CD4-positive, alpha-beta T cell treated with Interleukin-6 for 4 hours (primary cell): Measurements from ENCODE around the gene GRK4.

Experiments used
- DNase-seq: peaks from one replicate; pipeline ENCODE4 v3.0.0-alpha.2; 2020; ENCODE audit warnings: mixed read lengths

GRK4 gene

DNA sequence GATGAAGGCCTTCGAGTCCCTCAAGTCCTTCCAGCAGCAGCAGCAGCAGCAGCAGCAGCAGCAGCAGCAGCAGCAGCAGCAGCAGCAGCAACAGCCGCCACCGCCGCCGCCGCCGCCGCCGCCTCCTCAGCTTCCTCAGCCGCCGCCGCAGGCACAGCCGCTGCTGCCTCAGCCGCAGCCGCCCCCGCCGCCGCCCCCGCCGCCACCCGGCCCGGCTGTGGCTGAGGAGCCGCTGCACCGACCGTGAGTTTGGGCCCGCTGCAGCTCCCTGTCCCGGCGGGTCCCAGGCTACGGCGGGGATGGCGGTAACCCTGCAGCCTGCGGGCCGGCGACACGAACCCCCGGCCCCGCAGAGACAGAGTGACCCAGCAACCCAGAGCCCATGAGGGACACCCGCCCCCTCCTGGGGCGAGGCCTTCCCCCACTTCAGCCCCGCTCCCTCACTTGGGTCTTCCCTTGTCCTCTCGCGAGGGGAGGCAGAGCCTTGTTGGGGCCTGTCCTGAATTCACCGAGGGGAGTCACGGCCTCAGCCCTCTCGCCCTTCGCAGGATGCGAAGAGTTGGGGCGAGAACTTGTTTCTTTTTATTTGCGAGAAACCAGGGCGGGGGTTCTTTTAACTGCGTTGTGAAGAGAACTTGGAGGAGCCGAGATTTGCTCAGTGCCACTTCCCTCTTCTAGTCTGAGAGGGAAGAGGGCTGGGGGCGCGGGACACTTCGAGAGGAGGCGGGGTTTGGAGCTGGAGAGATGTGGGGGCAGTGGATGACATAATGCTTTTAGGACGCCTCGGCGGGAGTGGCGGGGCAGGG is 111.7 kb downstream of the GRK4 start:
- peak; percentile 25 for DNase-seq

DNA sequence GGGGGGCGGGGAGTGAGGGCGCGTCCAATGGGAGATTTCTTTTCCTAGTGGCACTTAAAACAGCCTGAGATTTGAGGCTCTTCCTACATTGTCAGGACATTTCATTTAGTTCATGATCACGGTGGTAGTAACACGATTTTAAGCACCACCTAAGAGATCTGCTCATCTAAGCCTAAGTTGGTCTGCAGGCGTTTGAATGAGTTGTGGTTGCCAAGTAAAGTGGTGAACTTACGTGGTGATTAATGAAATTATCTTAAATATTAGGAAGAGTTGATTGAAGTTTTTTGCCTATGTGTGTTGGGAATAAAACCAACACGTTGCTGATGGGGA is 112.2 kb downstream of the GRK4 start:
- DNase-seq, result no peak

DNA sequence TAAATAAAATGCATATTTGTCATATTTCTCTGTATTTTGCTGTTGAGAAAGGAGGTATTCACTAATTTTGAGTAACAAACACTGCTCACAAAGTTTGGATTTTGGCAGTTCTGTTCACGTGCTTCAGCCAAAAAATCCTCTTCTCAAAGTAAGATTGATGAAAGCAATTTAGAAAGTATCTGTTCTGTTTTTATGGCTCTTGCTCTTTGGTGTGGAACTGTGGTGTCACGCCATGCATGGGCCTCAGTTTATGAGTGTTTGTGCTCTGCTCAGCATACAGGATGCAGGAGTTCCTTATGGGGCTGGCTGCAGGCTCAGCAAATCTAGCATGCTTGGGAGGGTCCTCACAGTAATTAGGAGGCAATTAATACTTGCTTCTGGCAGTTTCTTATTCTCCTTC is 114.4 kb downstream of the GRK4 start:
- DNase-seq, result no peak

DNA sequence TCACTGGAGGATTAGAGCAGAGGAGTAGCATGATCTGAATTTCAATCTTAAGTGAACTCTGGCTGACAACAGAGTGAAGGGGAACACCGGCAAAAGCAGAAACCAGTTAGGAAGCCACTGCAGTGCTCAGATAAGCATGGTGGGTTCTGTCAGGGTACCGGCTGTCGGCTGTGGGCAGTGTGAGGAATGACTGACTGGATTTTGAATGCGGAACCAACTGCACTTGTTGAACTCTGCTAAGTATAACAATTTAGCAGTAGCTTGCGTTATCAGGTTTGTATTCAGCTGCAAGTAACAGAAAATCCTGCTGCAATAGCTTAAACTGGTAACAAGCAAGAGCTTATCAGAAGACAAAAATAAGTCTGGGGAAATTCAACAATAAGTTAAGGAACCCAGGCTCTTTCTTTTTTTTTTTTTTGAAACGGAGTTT is 116.3 kb downstream of the GRK4 start:
- DNase-seq, result no peak

DNA sequence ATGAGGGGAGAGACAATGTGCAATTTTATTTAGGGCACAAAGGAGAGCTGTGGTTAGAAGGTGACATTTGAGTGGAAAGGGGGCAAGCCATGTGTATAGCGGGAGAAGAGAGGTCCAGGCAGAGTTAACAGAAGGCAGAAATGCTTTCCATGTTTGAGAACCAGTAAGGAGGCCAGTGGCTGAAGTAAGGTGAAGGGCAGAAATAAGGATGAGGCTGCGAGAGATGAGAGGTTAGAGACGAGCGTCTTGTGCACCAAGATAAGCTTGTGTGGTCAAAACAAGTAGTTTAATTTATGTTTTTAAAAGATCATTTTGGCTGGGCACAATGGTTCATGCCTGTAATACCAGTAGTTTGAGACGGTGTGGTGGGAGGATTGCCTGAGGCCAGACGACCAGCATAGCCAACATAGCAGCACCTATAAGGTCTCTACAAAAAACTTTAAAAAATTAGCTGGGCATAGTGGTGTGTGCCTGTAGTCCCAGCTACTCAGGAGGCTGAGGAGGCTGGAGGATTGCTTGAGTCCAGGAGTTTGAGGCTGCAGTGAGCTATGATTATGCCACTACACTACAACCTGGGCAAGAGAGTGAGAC is 119.6 kb downstream of the GRK4 start:
- DNase-seq, result no peak

DNA sequence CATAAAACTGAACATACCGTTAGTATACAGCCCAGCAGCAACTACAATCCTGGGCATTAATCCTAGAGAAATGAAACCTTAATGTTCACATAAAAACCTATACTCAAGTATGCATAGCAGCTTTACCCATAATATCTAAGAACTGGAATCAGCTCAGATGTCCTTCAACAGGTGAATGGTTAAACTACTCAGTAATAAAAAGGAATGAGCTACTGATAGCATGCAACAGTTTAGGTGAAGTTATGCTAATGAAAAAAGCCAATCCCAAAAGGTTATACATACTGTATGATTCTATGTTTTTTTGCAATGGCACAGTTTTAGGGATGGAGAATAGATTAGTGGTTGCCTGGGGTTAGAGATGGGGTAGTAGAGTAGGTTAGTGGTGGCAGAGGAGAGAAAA is 120.4 kb downstream of the GRK4 start:
- no peak for DNase-seq

DNA sequence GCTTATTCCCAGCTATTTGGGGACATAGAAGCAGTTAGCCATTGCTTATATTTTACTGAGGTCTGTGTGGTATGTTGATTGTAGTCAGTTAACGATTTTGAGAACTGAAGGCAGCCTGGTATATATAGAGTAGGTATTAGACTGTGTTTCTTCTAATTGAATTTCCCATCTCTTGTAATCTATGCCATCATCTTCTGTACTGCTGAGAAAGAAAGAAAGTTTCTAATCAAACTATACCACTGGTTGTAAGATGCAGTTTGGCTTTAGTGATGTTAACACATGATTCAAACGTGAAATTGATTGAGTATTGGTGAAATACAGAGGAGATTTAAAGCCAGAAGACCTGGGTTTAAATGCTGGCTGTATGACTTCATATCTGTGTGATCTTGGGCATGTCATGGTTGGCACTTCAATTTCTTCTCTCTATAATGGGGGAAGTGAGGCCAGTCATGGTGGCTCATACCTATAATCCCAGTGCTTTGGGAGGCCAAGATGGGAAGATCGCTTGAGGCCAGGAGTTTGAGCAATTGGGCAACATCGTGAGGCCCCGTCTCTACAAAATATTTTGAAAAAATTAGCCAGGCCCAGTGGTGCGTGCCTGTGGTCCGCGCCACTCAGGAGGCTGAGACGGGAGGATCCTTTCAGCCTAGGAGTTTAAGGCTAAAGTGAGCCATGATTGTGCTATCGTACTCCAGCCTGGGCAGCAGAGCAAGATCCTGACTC is 122.7 kb downstream of the GRK4 start:
- DNase-seq, result no peak

DNA sequence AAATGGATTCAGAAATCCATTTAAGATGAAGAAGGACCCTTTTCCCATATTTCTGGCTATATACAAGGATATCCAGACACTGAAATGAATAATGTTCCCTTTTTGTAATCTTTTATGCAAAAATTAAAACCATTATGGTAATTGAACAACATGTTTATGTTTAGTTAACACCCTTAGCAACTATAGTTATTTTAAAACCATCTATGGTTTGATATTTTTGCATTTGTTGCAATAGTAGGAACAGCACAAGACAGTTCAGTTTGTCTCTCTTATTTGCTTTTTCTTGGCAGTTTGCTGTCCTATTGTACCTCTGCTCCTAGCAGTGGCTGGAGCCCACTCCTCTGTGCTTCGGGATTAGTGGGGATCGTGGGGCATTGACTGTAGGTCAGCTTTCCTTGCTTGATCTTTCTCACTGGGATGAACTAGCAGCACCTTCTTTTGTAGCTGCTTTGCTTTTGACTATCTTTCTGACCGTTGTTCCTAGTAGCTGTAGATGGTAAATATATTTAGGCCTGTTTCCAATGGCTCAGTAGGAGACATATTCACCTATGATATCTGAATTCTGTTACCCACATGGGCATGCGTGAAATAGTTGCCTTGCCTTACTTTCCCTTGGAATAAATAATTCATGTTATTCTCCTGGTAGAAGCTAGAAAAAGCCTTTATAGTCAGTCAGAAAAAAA is 123.9 kb downstream of the GRK4 start:
- no peak for DNase-seq
